ENCODE measurements around the gene ABCB11. TPM values are rescaled to one million over a fixed set of nuclear protein-coding genes. Genes with fewer than 3 reads are reported as not detected.

ABCB11 gene
- polyA plus RNA-seq, 1 donor = not detected

DNA sequence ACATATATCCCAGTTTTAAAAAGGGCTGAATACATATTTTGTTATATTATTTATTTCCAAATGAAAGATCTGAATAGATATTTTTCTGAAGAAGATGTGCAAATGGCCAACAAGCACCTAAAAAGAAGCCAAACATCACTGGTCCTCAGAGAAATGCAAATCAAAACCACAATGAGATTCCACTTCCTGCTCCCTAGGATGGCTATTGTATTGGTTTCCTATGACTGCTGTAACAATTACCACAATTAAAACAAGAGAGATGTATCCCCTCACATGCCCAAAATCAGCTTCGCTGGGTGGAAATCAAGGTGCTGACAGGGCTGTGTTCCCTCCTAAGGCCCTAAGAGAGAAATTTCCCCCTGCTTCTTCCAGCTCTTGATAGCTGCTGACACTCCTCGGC lies 23.2 kb downstream of the ABCB11 start:
- no peak for DNase-seq (ENCODE audit: low read depth)

GRCh38 chr2:169007356-169007755 lies 23.8 kb downstream of the ABCB11 start:
- no peak for DNase-seq (ENCODE audit: low read depth)

DNA sequence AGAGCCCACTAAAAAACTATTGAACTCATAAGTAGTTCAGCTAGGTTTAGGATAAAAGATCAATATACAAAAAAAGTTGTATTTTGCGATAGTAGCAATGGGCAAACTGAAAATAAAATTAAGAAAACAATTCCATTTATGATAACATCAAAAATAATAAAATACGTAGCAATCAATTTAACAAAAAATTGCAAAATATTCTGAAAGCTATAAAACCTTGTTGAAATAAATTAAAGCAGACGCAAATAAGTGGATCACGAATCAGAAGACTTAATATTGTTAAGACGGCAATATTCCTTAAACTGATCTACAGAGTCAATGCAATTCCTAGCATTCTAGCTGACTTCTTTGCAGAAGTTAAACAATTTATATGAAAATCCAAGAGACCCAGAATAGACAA lies 24.5 kb downstream of the ABCB11 start:
- DNase-seq (ENCODE audit: low read depth) = no peak

GRCh38 chr2:169005994-169006393 lies 25.1 kb downstream of the ABCB11 start:
- no peak for DNase-seq (ENCODE audit: low read depth)

GRCh38 chr2:169005080-169005598 lies 26.0 kb downstream of the ABCB11 start:
- no peak for DNase-seq (ENCODE audit: low read depth)

DNA sequence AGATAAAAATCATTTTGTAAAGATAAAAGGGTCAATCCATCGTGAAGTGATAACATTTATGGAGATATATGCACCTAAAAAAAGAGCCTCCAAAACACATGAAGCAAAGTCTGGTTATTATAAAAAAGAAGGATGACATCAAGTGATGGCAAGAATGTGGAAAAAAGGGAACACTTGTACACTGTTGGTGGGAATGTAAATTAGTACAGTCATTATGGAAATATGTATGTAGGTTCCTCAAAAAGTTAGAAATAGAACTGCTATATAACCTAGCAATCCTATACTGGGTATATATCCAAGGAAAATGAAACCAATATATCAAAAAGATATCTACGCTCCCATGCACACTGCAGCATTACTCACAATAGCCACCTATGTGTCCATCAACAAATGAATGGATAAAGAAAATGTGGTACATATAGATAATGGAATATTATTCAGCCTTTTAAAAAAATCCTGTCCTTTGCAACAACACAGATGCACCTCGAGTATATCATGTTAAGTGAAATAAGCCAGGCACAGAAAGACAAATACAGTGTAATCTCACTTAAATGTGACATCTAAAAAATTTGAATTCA lies 28.9 kb downstream of the ABCB11 start:
- DNase-seq (ENCODE audit: low read depth) = no peak

DNA sequence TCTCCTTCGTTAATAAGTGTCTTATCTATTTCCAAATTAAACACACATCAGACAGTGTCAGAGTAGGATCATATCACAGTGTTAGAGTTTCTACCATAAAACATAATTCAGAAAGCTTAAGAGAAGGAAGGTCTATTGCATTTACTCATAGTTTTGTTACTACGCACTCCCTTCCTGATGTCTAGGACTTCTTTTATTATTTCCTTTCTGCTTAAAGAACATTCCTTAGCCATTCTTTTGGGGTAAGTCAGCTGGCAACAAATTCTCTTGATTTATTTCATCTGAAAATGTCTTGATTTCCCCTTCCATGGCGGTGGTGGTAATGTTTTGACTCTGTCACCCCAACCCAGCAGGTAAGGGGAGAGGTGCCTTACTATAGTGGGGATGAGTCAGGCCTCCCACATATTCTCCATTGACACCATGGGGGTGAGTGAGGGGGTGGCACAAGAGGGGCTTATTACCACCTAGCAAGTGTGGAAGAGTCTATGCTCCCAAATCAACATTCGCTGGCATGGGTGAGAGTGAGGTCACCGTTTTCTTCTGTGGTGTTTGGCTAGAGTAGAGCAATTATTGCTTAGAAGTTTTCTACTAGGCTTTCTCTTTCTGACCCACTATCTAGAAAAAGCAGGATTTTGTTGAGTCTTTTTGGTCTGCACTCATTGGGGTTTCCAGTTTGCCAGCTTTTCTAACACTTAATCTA lies 29.9 kb downstream of the ABCB11 start:
- no peak for DNase-seq (ENCODE audit: low read depth)

DNA sequence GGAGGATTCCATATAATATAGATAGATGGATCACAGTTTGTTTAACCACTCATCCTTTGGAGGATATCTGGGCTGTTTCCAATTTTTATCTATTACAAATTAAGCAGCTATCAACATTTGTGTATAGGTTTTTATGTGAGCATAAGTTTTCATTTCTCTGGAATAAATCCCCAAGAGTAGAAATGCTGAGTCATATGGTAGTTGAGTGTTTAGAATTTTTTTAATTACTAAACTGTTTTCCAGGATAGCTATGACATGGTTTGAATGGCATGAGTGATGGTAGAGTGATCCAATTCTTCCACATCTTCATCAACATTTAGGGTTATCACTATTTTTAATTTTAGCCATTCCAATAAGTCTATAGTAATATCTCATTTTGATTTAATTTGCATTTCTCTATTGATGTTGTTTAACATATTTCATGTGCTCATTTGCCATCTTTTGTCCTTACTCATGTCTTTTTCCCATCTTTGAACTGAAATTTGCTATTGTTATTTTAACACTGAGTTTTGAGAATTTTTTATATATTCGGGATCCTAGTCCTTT lies 31.4 kb downstream of the ABCB11 start:
- no peak for DNase-seq (ENCODE audit: low read depth)

DNA sequence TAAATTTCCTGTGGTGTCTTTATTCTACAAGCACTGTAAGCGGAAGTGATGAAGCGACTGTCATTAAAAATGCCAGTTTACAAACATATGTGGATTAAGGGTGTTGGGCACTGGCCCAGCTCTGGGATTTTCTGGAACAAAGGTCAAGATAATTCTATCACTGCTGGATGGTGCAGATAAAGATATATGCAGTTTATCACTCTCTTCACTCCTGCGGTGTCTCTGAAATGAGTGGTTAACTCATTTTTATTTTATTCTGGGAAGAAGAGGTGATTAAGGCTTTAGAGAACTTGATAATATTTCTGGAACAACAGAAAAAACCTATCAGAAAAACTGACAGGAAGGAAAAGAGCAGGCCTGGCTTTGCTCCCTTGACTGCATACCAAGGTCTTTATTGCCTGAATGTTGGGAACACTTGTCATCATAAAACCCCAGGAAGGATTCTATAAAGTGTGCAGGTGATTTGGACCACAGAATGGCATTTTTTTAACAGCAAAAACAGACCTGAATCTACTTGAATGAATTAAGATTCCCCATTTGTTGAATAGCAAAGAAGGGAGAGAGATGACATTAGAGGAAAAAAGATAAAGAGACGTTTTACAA lies 32.4 kb downstream of the ABCB11 start:
- no peak for DNase-seq (ENCODE audit: low read depth)

DNA sequence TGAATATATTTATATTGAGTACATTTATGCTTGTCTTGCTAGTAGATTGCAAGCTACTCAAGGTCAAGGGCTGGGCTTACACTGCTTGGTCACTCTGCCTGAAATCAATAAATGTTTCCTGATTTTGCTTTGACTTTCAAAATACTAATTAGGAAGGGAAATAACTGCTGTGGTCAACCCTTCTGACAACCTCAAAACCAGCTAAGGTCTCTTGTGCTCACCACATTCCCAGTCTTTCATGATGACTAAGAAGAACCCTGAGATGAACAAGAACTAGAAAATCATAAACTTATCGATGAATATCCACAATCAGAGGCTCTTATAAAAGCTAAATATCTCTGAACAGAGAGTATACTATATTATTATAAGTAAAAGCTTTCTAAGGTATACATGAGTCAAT lies 33.3 kb downstream of the ABCB11 start:
- no peak for DNase-seq (ENCODE audit: low read depth)

GRCh38 chr2:168997118-168997521 lies 34.0 kb downstream of the ABCB11 start:
- no peak for DNase-seq (ENCODE audit: low read depth)

DNA sequence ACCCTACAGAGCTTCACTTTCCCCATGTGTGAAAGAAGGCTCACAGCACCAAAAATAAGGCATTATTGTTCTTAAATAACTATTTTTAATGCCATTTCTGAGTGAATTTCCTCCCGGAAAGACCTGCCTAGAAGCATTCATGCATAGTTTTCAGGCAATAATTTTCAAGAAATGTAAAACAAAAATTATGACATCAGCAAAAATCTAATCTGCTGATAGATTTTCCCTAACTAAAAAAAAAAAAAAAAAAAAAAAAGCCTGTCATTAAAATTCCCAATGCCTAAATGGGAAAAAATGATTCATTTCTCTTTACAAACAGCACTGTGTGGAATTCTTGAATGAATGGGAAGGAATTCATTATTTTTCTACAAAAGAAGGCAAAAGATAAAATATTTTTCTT lies 35.4 kb downstream of the ABCB11 start:
- DNase-seq (ENCODE audit: low read depth) = no peak

- DNase-seq (ENCODE audit: low read depth) = no peak
Measured at GRCh38 chr2:168993538-168993937, 37.6 kb downstream of the ABCB11 start.

DNA sequence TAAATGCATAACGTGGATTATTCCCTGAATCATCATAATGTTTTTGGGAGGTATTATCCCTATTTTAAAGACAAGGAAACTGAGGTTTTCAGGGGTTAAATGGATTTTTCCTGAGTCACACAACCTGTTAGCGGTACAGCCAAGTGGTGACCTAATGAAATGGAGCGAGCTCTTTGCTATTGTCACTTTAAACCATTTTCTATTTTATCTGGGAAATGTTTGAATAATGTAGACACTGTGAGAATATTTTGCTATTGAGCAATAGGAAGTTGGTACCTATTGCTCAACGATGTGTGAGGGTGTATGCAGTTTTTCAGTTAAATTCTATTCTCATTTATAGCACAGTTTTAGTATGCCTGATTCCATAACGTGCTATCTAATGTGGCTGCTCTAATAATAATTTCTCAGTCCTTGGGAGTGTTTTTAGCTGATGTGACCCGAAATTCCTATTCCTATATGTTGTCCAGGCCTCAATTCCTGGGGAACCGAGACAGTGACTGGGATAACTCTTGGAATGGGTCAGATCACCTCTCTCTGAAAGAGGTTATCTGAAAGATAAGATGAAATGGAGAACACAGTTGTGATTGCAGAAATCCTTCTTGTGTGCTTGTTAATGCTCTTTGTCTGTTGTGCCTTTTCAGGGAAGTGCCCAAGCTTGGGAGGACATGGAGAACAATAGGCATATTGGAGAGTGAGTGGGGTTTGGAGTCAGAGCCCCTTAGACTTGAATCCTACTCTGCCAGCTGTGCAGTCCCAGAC lies 38.4 kb downstream of the ABCB11 start:
- DNase-seq (ENCODE audit: low read depth) = no peak

DNA sequence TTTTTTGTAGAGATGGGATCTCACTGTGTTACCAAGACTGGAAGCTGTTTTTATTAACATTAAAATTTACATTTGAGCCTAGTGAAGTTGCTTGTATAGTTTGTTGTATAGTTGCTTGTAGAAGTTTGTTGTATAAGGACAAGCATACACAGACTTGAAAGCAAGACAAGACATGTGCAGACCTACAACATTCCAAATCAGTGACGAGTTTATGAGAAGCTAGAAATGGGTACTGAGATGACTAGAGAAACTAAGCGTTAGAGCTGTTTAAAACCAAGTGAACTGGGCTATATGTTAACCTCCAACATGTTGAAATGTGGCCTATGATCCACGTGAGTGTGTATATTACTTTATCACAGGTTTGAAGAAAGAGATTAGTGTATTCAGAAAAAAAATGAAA lies 39.1 kb downstream of the ABCB11 start:
- DNase-seq (ENCODE audit: low read depth) = no peak

DNA sequence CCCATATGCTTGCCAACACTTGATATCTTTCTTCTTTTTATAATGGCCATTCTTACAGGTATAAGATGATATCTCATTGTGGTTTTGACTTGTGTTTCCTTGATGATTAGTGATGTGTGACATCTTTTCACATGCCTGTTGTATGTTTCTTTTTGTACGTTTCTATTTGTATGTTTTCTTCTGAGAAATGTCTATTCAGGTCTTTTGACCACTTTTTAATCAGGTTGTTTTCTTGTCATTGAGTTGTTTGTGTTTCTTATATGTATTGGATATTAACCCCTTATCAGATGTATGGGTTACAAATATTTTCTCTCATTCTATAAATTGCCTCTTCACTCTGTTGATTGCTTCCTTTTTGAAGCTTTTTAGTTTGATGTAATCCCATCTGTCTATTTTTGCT lies 42.4 kb downstream of the ABCB11 start:
- DNase-seq (ENCODE audit: low read depth) = no peak

DNA sequence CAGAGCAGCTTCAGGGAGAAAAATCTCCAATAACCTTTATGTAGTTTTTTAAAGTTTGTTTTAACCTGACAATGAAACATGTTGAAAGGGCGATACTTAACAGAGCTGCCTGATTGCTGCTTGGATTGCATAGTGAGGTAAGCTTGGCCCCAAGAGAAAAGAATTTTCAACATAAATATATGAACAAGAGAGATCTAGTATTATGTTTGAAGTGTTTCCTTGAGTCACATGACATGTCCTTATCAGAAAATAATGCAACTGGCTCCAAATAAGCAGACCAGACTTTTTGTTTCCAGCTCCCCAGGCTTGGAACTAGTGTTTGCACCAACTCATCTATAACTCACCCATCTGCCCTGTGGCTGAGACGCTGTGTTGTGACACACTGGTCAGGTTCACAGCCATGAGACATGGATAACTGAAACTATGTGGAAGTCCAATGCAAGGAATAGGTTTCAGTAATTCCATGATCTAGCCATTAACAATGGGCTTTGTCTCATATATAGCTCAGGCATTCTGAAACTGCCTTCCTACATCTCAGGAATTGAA lies 44.7 kb downstream of the ABCB11 start:
- no peak for DNase-seq (ENCODE audit: low read depth)

DNA sequence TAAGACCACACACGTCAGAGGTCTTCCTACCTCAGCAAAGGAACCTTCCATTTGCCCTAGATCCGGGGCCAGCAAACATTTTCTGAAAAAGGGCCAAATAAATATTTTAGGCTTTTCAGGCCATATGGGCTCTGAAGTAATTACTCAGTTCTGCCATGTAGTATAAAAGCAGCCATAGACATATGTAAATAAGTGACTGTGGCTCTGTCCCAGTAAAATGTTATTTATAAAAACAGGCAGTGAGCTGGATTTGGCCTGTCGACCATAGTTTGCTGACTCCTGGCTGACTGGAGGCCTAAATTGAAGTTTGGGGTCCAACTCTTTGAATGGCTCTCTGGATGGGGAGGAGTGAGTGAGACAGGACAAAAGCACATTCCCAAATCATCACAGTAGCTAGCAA lies 49.5 kb downstream of the ABCB11 start:
- no peak for DNase-seq (ENCODE audit: low read depth)

- DNase-seq (ENCODE audit: low read depth) = no peak
Measured at GRCh38 chr2:168978461-168978861, 52.7 kb downstream of the ABCB11 start.

- DNase-seq (ENCODE audit: low read depth) = no peak
Measured at GRCh38 chr2:168977608-168978007, 53.5 kb downstream of the ABCB11 start.

GRCh38 chr2:168976034-168976654 lies 55.0 kb downstream of the ABCB11 start:
- no peak for DNase-seq (ENCODE audit: low read depth)
